ENCODE measurements around the gene THEMIS. TPM values are rescaled to one million over a fixed set of nuclear protein-coding genes. Genes with fewer than 3 reads are reported as not detected.

The THEMIS gene
- total RNA-seq, 1 donor from 2014 or later: 0.07 TPM

GRCh38 chr6:127868338-127868737 lies 32.5 kb downstream of the THEMIS start:
- H3K27ac Mint-ChIP-seq (ENCODE audit: unreplicated experiment): no peak overlapping the region
- H3K9me3 ChIP-seq (ENCODE audit: insufficient read depth, low read depth, low read length): no peaks in the 10 kb centered on the region
- no peak overlapping the region for H3K4me3 Mint-ChIP-seq (ENCODE audit: unreplicated experiment)
- DNase-seq (ENCODE audit: low read depth) (no peak), FAIRE-seq (no peak)
- H3K36me3 Mint-ChIP-seq (ENCODE audit: low read depth, unreplicated experiment): no peaks in the 10 kb centered on the region
- no peaks in the 10 kb centered on the region for H4K20me1 ChIP-seq (ENCODE audit: insufficient read depth, low read length)
- no peaks in the 10 kb centered on the region for H3K27me3 ChIP-seq (ENCODE audit: insufficient read depth, low read length)
- H3K4me1 ChIP-seq (ENCODE audit: insufficient read depth, low read length): no peaks in the 10 kb centered on the region
- H3K4me1 Mint-ChIP-seq (ENCODE audit: low read depth, unreplicated experiment): peaks cover 5% of the 10 kb centered on the region
- no peaks in the 10 kb centered on the region for H3K27me3 Mint-ChIP-seq (ENCODE audit: low read depth, unreplicated experiment)
- no peak overlapping the region for H3K9ac ChIP-seq (ENCODE audit: low read length)
- no peaks in the 10 kb centered on the region for H3K79me2 ChIP-seq (ENCODE audit: insufficient read depth, low read length)
- no peak overlapping the region for H3K4me3 ChIP-seq (ENCODE audit: insufficient read depth, low read depth, low read length)
- no peak overlapping the region for H3K27ac ChIP-seq (ENCODE audit: low read depth, low read length)
- no peaks in the 10 kb centered on the region for H3K36me3 ChIP-seq (ENCODE audit: insufficient read depth, low read length)
- no peak overlapping the region for H2AFZ ChIP-seq (ENCODE audit: low read depth, low read length)
- no peak for TF ChIP-seq EZH2 (IDR thresholded peaks at IDR 0.05; ENCODE audit: insufficient read depth, low read length)
- no peak for TF ChIP-seq CTCF (IDR thresholded peaks at IDR 0.05; ENCODE audit: insufficient read depth, low read depth, low read length)
- H3K4me2 ChIP-seq (ENCODE audit: low read length): no peak overlapping the region
- no peaks in the 10 kb centered on the region for H3K9me3 Mint-ChIP-seq (ENCODE audit: unreplicated experiment)

GRCh38 chr6:127866766-127867165 lies 34.1 kb downstream of the THEMIS start:
- Mint-ChIP-seq H3K9me3 (ENCODE audit: unreplicated experiment) (no peaks in the 10 kb centered on the region), H3K27me3 (ENCODE audit: low read depth, unreplicated experiment) (no peaks in the 10 kb centered on the region), H3K27ac (ENCODE audit: unreplicated experiment) (no peak overlapping the region), H3K4me1 (ENCODE audit: low read depth, unreplicated experiment) (peaks cover 5% of the 10 kb centered on the region), H3K36me3 (ENCODE audit: low read depth, unreplicated experiment) (no peaks in the 10 kb centered on the region), H3K4me3 (ENCODE audit: unreplicated experiment) (no peak overlapping the region)
- no peaks in the 10 kb centered on the region for H3K4me1 ChIP-seq (ENCODE audit: insufficient read depth, low read length)
- FAIRE-seq: no peak
- H3K4me3 ChIP-seq (ENCODE audit: insufficient read depth, low read depth, low read length): no peak overlapping the region
- DNase-seq (ENCODE audit: low read depth): no peak
- no peaks in the 10 kb centered on the region for H3K27me3 ChIP-seq (ENCODE audit: insufficient read depth, low read length)
- H3K79me2 ChIP-seq (ENCODE audit: insufficient read depth, low read length): no peaks in the 10 kb centered on the region
- H2AFZ ChIP-seq (ENCODE audit: low read depth, low read length): no peak overlapping the region
- H4K20me1 ChIP-seq (ENCODE audit: insufficient read depth, low read length): no peaks in the 10 kb centered on the region
- no peak overlapping the region for H3K27ac ChIP-seq (ENCODE audit: low read depth, low read length)
- no peak overlapping the region for H3K9ac ChIP-seq (ENCODE audit: low read length)
- no peaks in the 10 kb centered on the region for H3K9me3 ChIP-seq (ENCODE audit: insufficient read depth, low read depth, low read length)
- TF ChIP-seq CTCF (IDR thresholded peaks at IDR 0.05; ENCODE audit: insufficient read depth, low read depth, low read length) (no peak), EZH2 (IDR thresholded peaks at IDR 0.05; ENCODE audit: insufficient read depth, low read length) (no peak)
- H3K36me3 ChIP-seq (ENCODE audit: insufficient read depth, low read length): no peaks in the 10 kb centered on the region
- no peak overlapping the region for H3K4me2 ChIP-seq (ENCODE audit: low read length)

- FAIRE-seq: no peak
- TF ChIP-seq CTCF (IDR thresholded peaks at IDR 0.05; ENCODE audit: insufficient read depth, low read depth, low read length): no peak
- TF ChIP-seq EZH2 (IDR thresholded peaks at IDR 0.05; ENCODE audit: insufficient read depth, low read length): no peak
- H3K27me3 ChIP-seq (ENCODE audit: insufficient read depth, low read length): no peaks in the 10 kb centered on the region
- H3K9me3 ChIP-seq (ENCODE audit: insufficient read depth, low read depth, low read length): no peaks in the 10 kb centered on the region
- H3K9me3 Mint-ChIP-seq (ENCODE audit: unreplicated experiment): no peaks in the 10 kb centered on the region
- H3K27ac Mint-ChIP-seq (ENCODE audit: unreplicated experiment): no peak overlapping the region
- no peaks in the 10 kb centered on the region for H4K20me1 ChIP-seq (ENCODE audit: insufficient read depth, low read length)
- no peaks in the 10 kb centered on the region for H3K4me1 ChIP-seq (ENCODE audit: insufficient read depth, low read length)
- H3K4me3 Mint-ChIP-seq (ENCODE audit: unreplicated experiment): no peak overlapping the region
- peaks cover 8% of the 10 kb centered on the region for H3K4me1 Mint-ChIP-seq (ENCODE audit: low read depth, unreplicated experiment)
- no peaks in the 10 kb centered on the region for H3K27me3 Mint-ChIP-seq (ENCODE audit: low read depth, unreplicated experiment)
- H3K36me3 ChIP-seq (ENCODE audit: insufficient read depth, low read length): no peaks in the 10 kb centered on the region
- no peaks in the 10 kb centered on the region for H3K79me2 ChIP-seq (ENCODE audit: insufficient read depth, low read length)
- H3K4me3 ChIP-seq (ENCODE audit: insufficient read depth, low read depth, low read length): no peak overlapping the region
- H3K36me3 Mint-ChIP-seq (ENCODE audit: low read depth, unreplicated experiment): no peaks in the 10 kb centered on the region
- no peak overlapping the region for H2AFZ ChIP-seq (ENCODE audit: low read depth, low read length)
- no peak for DNase-seq (ENCODE audit: low read depth)
- no peak overlapping the region for H3K4me2 ChIP-seq (ENCODE audit: low read length)
- no peak overlapping the region for H3K9ac ChIP-seq (ENCODE audit: low read length)
- no peak overlapping the region for H3K27ac ChIP-seq (ENCODE audit: low read depth, low read length)
These were observed 35.8 kb downstream of the THEMIS start for GRCh38 chr6:127865108-127865507.

All from astrocyte (in vitro differentiated cells and primary cell).